Endothelial cell (in vitro differentiated cells): ENCODE data around the gene MYO3A. TPM values are rescaled to one million over a fixed set of nuclear protein-coding genes. Genes with fewer than 3 reads are reported as not detected.
"Not testable (repeated sequence)": the region's sequence is repeated elsewhere in the genome, so short reads cannot be mapped to it uniquely, and the experiment has no call there.

ENCODE experiments used
- DNase-seq: peaks from one replicate; pipeline ENCODE4 v3.0.0; 2021; ENCODE audit warnings: low spot score
- H3K27ac Mint-ChIP-seq: one replicate; pipeline ENCODE4 v1.8.0; 2021; ENCODE audit warnings: mixed read lengths, inconsistent platforms; ENCODE audit not compliant: unreplicated experiment
- H3K27me3 Mint-ChIP-seq: one replicate; pipeline ENCODE4 v1.8.0; 2021; ENCODE audit warnings: mild to moderate bottlenecking, moderate library complexity, mixed read lengths, inconsistent platforms; ENCODE audit not compliant: unreplicated experiment
- H3K36me3 Mint-ChIP-seq: one replicate; pipeline ENCODE4 v1.8.0; 2021; ENCODE audit warnings: mild to moderate bottlenecking, low read depth, mixed read lengths, inconsistent platforms; ENCODE audit not compliant: unreplicated experiment
- H3K4me1 Mint-ChIP-seq: one replicate; pipeline ENCODE4 v1.8.0; 2021; ENCODE audit warnings: mild to moderate bottlenecking, mixed read lengths, inconsistent platforms; ENCODE audit not compliant: unreplicated experiment
- H3K4me3 Mint-ChIP-seq: one replicate; pipeline ENCODE4 v1.8.0; 2021; ENCODE audit warnings: mild to moderate bottlenecking, mixed read lengths, inconsistent platforms; ENCODE audit not compliant: unreplicated experiment
- H3K9me3 Mint-ChIP-seq: one replicate; pipeline ENCODE4 v1.8.0; 2021; ENCODE audit warnings: mixed read lengths, inconsistent platforms; ENCODE audit not compliant: unreplicated experiment
- CTCF ChIP-seq: fragments of 200-600 bp; sonication (generic); IDR thresholded peaks from one replicate; pipeline ENCODE4 v1.5.0; 2021; ENCODE audit warnings: antibody characterized with exemption; ENCODE audit not compliant: unreplicated experiment
- total RNA-seq: library from RNA; stranded (reverse); fragmentation: NEBNext Ultra II Directional; extraction: Animal tissue kit (Norgen Biotek cat#: 25700); gene quantifications from one replicate; pipeline ENCODE4 v1.2.1, GENCODE V29; 2021; ENCODE audit not compliant: unreplicated experiment

The MYO3A gene
- total RNA-seq, 1 donor from 2014 or later = 11.4 TPM

- DNase-seq = no peak
- TF ChIP-seq CTCF = no peak
- Mint-ChIP-seq H3K36me3 (no peaks in the 10 kb centered on the region), H3K9me3 (no peaks in the 10 kb centered on the region), H3K4me1 (no peaks in the 10 kb centered on the region), H3K27me3 (no peaks in the 10 kb centered on the region), H3K4me3 (no peak overlapping the region), H3K27ac (no peak overlapping the region)
These were observed 153.6 kb downstream of the MYO3A start for GRCh38 chr10:26087666-26088065.

- Mint-ChIP-seq H3K27me3 (peaks cover 2% of the 10 kb centered on the region), H3K27ac (no peak overlapping the region), H3K4me1 (peaks cover 1% of the 10 kb centered on the region), H3K36me3 (no peaks in the 10 kb centered on the region), H3K4me3 (no peak overlapping the region), H3K9me3 (no peaks in the 10 kb centered on the region)
- TF ChIP-seq CTCF = no peak
- DNase-seq = no peak
These were observed 156.0 kb downstream of the MYO3A start for GRCh38 chr10:26090026-26090425.

GRCh38 chr10:26090762-26091161 is 156.7 kb downstream of the MYO3A start:
- H3K4me1 Mint-ChIP-seq = peaks cover 4% of the 10 kb centered on the region
- TF ChIP-seq CTCF = no peak
- H3K4me3 Mint-ChIP-seq = no peak overlapping the region
- DNase-seq = no peak
- no peaks in the 10 kb centered on the region for H3K9me3 Mint-ChIP-seq
- H3K36me3 Mint-ChIP-seq = no peaks in the 10 kb centered on the region
- peaks cover 2% of the 10 kb centered on the region for H3K27me3 Mint-ChIP-seq
- H3K27ac Mint-ChIP-seq = no peak overlapping the region

GRCh38 chr10:26093229-26093628 is 159.2 kb downstream of the MYO3A start:
- no peak for DNase-seq
- H3K4me3 Mint-ChIP-seq = no peak overlapping the region
- TF ChIP-seq CTCF = no peak
- H3K4me1 Mint-ChIP-seq = peaks cover 4% of the 10 kb centered on the region
- no peaks in the 10 kb centered on the region for H3K9me3 Mint-ChIP-seq
- H3K27ac Mint-ChIP-seq = no peak overlapping the region
- H3K36me3 Mint-ChIP-seq = no peaks in the 10 kb centered on the region
- peaks cover 2% of the 10 kb centered on the region for H3K27me3 Mint-ChIP-seq

GRCh38 chr10:26095781-26096180 is 161.8 kb downstream of the MYO3A start:
- Mint-ChIP-seq H3K27ac (no peak overlapping the region), H3K27me3 (peaks cover 2% of the 10 kb centered on the region), H3K4me3 (no peak overlapping the region), H3K9me3 (no peaks in the 10 kb centered on the region), H3K36me3 (peaks cover 6% of the 10 kb centered on the region), H3K4me1 (peaks cover 4% of the 10 kb centered on the region)
- no peak for DNase-seq
- no peak for TF ChIP-seq CTCF

GRCh38 chr10:26097549-26097948 is 163.5 kb downstream of the MYO3A start:
- H3K36me3 Mint-ChIP-seq = peaks cover 10% of the 10 kb centered on the region
- not testable (repeated sequence) for H3K27ac Mint-ChIP-seq, H3K9me3 Mint-ChIP-seq, H3K4me3 Mint-ChIP-seq, DNase-seq, H3K4me1 Mint-ChIP-seq, H3K27me3 Mint-ChIP-seq
